ENCODE measurements around the gene CLEC2B. TPM values are rescaled to one million over a fixed set of nuclear protein-coding genes. Genes with fewer than 3 reads are reported as not detected.

CLEC2B gene
- polyA plus RNA-seq, 1 of the 3 experiments (the other 2 are of a cell fraction): not detected

- Histone ChIP-seq H3K9me2 (no peaks in the 10 kb centered on the region), H3K27me3 (ENCODE audit: insufficient read depth) (no peaks in the 10 kb centered on the region), H3K36me3 (replicated peaks in 1 of 2; ENCODE audit: control insufficient read depth in 1 of 2, insufficient read depth in 2 of 2, low read length in 1 of 2) (no peaks in the 10 kb centered on the region), H3K4me2 (no peak overlapping the region), H3K9ac (no peak overlapping the region), H3K4me1 (ENCODE audit: control insufficient read depth in 1 of 2, insufficient read depth in 2 of 2, low read depth in 1 of 2, low read length in 1 of 2) (no peaks in the 10 kb centered on the region), H3K27ac (ENCODE audit: low read depth in 2 of 2, low read length in 1 of 2) (no peak overlapping the region), H3K4me3 (ENCODE audit: low read depth in 2 of 2, low read length in 1 of 2) (no peak overlapping the region), H2AFZ (ENCODE audit: low read depth) (no peak overlapping the region), H3K9me3 (no peaks in the 10 kb centered on the region), H3F3A (replicated peaks; ENCODE audit: insufficient read depth) (no peaks in the 10 kb centered on the region), H3K79me2 (ENCODE audit: insufficient read depth) (no peaks in the 10 kb centered on the region), H4K20me1 (ENCODE audit: insufficient read depth) (no peaks in the 10 kb centered on the region)
- DNase-seq: no peak
- WGBS (ENCODE audit: low lambda C conversion rate): 4% methylated on average over 2 of the region's 2 CpGs
- POLR2A ChIA-PET: no interaction called here
- CTCF ChIA-PET: interaction anchor here (0.8 to 1.0 kb wide), 2 partner anchors 110 to 156 kb away, joined by 3 to 4 read pairs; no protein-coding TSS in a partner anchor
- TF ChIP-seq MXI1 (IDR thresholded peaks at IDR 0.05; ENCODE audit: low read depth, low read length): no peak
- TF ChIP-seq YY1 (IDR thresholded peaks at IDR 0.05; ENCODE audit: low read depth): no peak
- no peak for TF ChIP-seq PBX3 (IDR thresholded peaks at IDR 0.05)
- no peak for TF ChIP-seq POLR2AphosphoS5 (IDR thresholded peaks at IDR 0.05; ENCODE audit: low read depth, low read length)
- TF ChIP-seq FOXM1 (IDR thresholded peaks at IDR 0.05; ENCODE audit: low read depth): no peak
- TF ChIP-seq RXRA (IDR thresholded peaks at IDR 0.05; ENCODE audit: borderline replicate concordance, low read depth): no peak
These were observed 37.7 kb upstream of the CLEC2B start for GRCh38 chr12:9906873-9907272.

GRCh38 chr12:9902539-9903228 is 33.5 kb upstream of the CLEC2B start:
- H2AFZ ChIP-seq (ENCODE audit: low read depth): no peak overlapping the region
- H3K4me2 ChIP-seq: no peak overlapping the region
- no peaks in the 10 kb centered on the region for H3K4me1 ChIP-seq (ENCODE audit: control insufficient read depth in 1 of 2, insufficient read depth in 2 of 2, low read depth in 1 of 2, low read length in 1 of 2)
- H3K9ac ChIP-seq: no peak overlapping the region
- WGBS (ENCODE audit: low lambda C conversion rate): 12% methylated on average over 6 of the region's 7 CpGs
- H3K27me3 ChIP-seq (ENCODE audit: insufficient read depth): no peaks in the 10 kb centered on the region
- H3K4me3 ChIP-seq (ENCODE audit: low read depth in 2 of 2, low read length in 1 of 2): no peak overlapping the region
- H3F3A ChIP-seq (replicated peaks; ENCODE audit: insufficient read depth): no peaks in the 10 kb centered on the region
- no peak overlapping the region for H3K27ac ChIP-seq (ENCODE audit: low read depth in 2 of 2, low read length in 1 of 2)
- no peaks in the 10 kb centered on the region for H4K20me1 ChIP-seq (ENCODE audit: insufficient read depth)
- DNase-seq: no peak
- H3K79me2 ChIP-seq (ENCODE audit: insufficient read depth): no peaks in the 10 kb centered on the region
- ChIA-PET CTCF (no interaction called here), POLR2A (no interaction called here)
- no peaks in the 10 kb centered on the region for H3K9me3 ChIP-seq
- no peaks in the 10 kb centered on the region for H3K36me3 ChIP-seq (replicated peaks in 1 of 2; ENCODE audit: control insufficient read depth in 1 of 2, insufficient read depth in 2 of 2, low read length in 1 of 2)
- no peaks in the 10 kb centered on the region for H3K9me2 ChIP-seq
- TF ChIP-seq RFX5 (IDR thresholded peaks at IDR 0.05; ENCODE audit: low read length) (no peak), ZBTB33 (IDR thresholded peaks at IDR 0.05; ENCODE audit: borderline replicate concordance, low read depth) (no peak), YY1 (IDR thresholded peaks at IDR 0.05; ENCODE audit: low read depth) (no peak), TAF1 (IDR thresholded peaks at IDR 0.05; ENCODE audit: borderline replicate concordance, low read depth, low read length) (no peak), SIN3A (IDR thresholded peaks at IDR 0.05; ENCODE audit: borderline replicate concordance, low read depth, low read length) (no peak), IRF3 (IDR thresholded peaks at IDR 0.05; ENCODE audit: low read depth, low read length) (no peak), TCF12 (IDR thresholded peaks at IDR 0.05) (no peak), CHD2 (IDR thresholded peaks at IDR 0.05; ENCODE audit: low read length, partially characterized antibody) (no peak), FOXM1 (IDR thresholded peaks at IDR 0.05; ENCODE audit: low read depth) (no peak), EZH2phosphoT487 (IDR thresholded peaks at IDR 0.05; ENCODE audit: borderline replicate concordance, low read depth) (no peak)
- TF ChIP-seq, protein P1, sequence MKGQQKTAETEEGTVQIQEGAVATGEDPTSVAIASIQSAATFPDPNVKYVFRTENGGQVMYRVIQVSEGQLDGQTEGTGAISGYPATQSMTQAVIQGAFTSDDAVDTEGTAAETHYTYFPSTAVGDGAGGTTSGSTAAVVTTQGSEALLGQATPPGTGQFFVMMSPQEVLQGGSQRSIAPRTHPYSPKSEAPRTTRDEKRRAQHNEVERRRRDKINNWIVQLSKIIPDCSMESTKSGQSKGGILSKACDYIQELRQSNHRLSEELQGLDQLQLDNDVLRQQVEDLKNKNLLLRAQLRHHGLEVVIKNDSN (IDR thresholded peaks at IDR 0.05; ENCODE audit: borderline replicate concordance, low read depth): no peak
- TF ChIP-seq, protein P2, sequence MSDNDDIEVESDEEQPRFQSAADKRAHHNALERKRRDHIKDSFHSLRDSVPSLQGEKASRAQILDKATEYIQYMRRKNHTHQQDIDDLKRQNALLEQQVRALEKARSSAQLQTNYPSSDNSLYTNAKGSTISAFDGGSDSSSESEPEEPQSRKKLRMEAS (IDR thresholded peaks at IDR 0.05; ENCODE audit: low read depth): no peak

Measured in SK-N-SH (cell line).